B cell (primary cell): ENCODE data around the gene NUP85.

ENCODE experiments used
- EZH2 ChIP-seq: IDR thresholded peaks from 2 replicates; pipeline ENCODE4 v1.6.1; 2012; ENCODE audit warnings: borderline replicate concordance, low read depth, mild to moderate bottlenecking, moderate library complexity, low read length; ENCODE audit not compliant: insufficient read depth, poor library complexity, severe bottlenecking
- TF ChIP-seq, protein P1 (sequence below): fragments of 200-600 bp; IDR thresholded peaks from one replicate; pipeline ENCODE4 v1.8.0; 2022; ENCODE audit warnings: antibody characterized with exemption, mild to moderate bottlenecking

GRCh38 chr17:75219815-75220214 lies 14.3 kb downstream of the NUP85 start:
- TF ChIP-seq, protein P1, sequence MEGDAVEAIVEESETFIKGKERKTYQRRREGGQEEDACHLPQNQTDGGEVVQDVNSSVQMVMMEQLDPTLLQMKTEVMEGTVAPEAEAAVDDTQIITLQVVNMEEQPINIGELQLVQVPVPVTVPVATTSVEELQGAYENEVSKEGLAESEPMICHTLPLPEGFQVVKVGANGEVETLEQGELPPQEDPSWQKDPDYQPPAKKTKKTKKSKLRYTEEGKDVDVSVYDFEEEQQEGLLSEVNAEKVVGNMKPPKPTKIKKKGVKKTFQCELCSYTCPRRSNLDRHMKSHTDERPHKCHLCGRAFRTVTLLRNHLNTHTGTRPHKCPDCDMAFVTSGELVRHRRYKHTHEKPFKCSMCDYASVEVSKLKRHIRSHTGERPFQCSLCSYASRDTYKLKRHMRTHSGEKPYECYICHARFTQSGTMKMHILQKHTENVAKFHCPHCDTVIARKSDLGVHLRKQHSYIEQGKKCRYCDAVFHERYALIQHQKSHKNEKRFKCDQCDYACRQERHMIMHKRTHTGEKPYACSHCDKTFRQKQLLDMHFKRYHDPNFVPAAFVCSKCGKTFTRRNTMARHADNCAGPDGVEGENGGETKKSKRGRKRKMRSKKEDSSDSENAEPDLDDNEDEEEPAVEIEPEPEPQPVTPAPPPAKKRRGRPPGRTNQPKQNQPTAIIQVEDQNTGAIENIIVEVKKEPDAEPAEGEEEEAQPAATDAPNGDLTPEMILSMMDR: no peak
- TF ChIP-seq EZH2: no peak
